Left lung (tissue), 10 donors: ENCODE measurements around the gene SERPINA5. TPM values are rescaled to one million over a fixed set of nuclear protein-coding genes. Genes with fewer than 3 reads are reported as not detected.
A peak's percentile ranks its signal among the peaks of the same experiment; 100 is the strongest.

Experiments
- ATAC-seq: fragments of 200-7000 bp; cut with Tn5 transposase; one replicate; pipeline ENCODE4 v1.9.1; 2020; ENCODE audit warnings: moderate library complexity
- DNase-seq, 4 donors: peaks; one replicate each; pipeline ENCODE4 v3.0.0-alpha.2; 2013 to 2020
- H3K27ac ChIP-seq, 2 donors: fragments of 200-600 bp; sonication (generic) in 1 of 2; one replicate each; pipeline versions ENCODE4 v1.5.0 to v1.8.0; 2020 to 2021
- H3K27me3 ChIP-seq, 2 donors: fragments of 200-600 bp; sonication (generic) in 1 of 2; one replicate each; pipeline versions ENCODE4 v1.5.0 to v1.8.0; 2020 to 2021
- H3K36me3 ChIP-seq, 2 donors: fragments of 200-600 bp; sonication (generic) in 1 of 2; one replicate each; pipeline versions ENCODE4 v1.5.0 to v1.8.0; 2020 to 2021
- H3K4me1 ChIP-seq, 2 donors: fragments of 200-600 bp; one replicate each; pipeline ENCODE4 v1.8.0; 2021
- H3K4me3 ChIP-seq, 2 donors: fragments of 200-600 bp; sonication (generic) in 1 of 2; one replicate each; pipeline versions ENCODE4 v1.5.0 to v1.8.0; 2020 to 2021; ENCODE audit warnings: mild to moderate bottlenecking in 1 of 2
- H3K9me3 ChIP-seq, 2 donors: fragments of 200-600 bp; sonication (generic) in 1 of 2; one replicate each; pipeline versions ENCODE4 v1.5.0 to v1.8.0; 2020 to 2021
- CTCF ChIP-seq, 2 donors: fragments of 200-600 bp; sonication (generic) in 1 of 2; IDR thresholded peaks; one replicate each; pipeline versions ENCODE4 v1.5.0 to v1.8.0; 2021; ENCODE audit warnings: antibody characterized with exemption in 2 of 2
- intact Hi-C, 2 donors: fragments of 100-400 bp; cut with DNase I; formaldehyde crosslinking; loops; one replicate each; pipeline versions ENCODE4 v1.11.2 to v1.14.2; 2022
- polyA plus RNA-seq, 6 donors: library from polyadenylated mRNA; unstranded; fragments of 120-200 nt; gene quantifications; one replicate each; pipeline ENCODE4 v1.2.1, GENCODE V29; 2013; ENCODE audit not compliant: insufficient read length in 6 of 6
- total RNA-seq, 2 donors: library from RNA; stranded (reverse); fragmentation: NEBNext Ultra II Directional; extraction: Animal tissue kit (Norgen Biotek cat#: 25700); gene quantifications; one replicate each; pipeline ENCODE4 v1.2.1, GENCODE V29; 2021
- donor health status: DM: no; HTN: yes; CAD: no.
- donor health status: DM: no; HTN: no; CAD: no.

Gene SERPINA5
- total and polyA plus RNA-seq, 8 donors: 0.26 to 3.2 (median 0.70) TPM

- ATAC-seq: no peak
- H3K4me1 ChIP-seq: peaks cover 6 to 8% of the 10 kb centered on the region in 2 donors
Observed at GRCh38 chr14:94598506-94598815, 17.2 kb downstream of the SERPINA5 start.

GRCh38 chr14:94598816-94599655, 17.8 kb downstream of the SERPINA5 start:
- peak overlapping the region; percentile 45 to 77 for H3K27ac ChIP-seq
- peak in 2 of 4 donors; percentile 55 to 63 for DNase-seq

More at GRCh38 chr14:94598506-94598815, 17.2 kb downstream of the SERPINA5 start:
- Histone ChIP-seq H3K9me3 (no peaks in the 10 kb centered on the region), H3K27me3 (peaks cover 0 to 3% of the 10 kb centered on the region in 2 donors), H3K36me3 (no peaks in the 10 kb centered on the region), H3K27ac (no peak overlapping the region), H3K4me3 (no peak overlapping the region)
- no peak for TF ChIP-seq CTCF (IDR thresholded peaks at IDR 0.05)
- DNase-seq: no peak
- intact Hi-C loops: no loop called here

GRCh38 chr14:94599656-94600004, 18.4 kb downstream of the SERPINA5 start:
- peak overlapping the region; percentile 43 to 77 for H3K27ac ChIP-seq
- ATAC-seq: no peak
- H3K4me1 ChIP-seq: peaks cover 6 to 8% of the 10 kb centered on the region in 2 donors

More at GRCh38 chr14:94598816-94599655, 17.8 kb downstream of the SERPINA5 start:
- intact Hi-C loops: no loop called here
- H3K36me3 ChIP-seq: no peaks in the 10 kb centered on the region
- H3K4me3 ChIP-seq: no peak overlapping the region
- peak; percentile 78 for ATAC-seq
- H3K4me1 ChIP-seq: peaks cover 6 to 8% of the 10 kb centered on the region in 2 donors
- TF ChIP-seq CTCF (IDR thresholded peaks at IDR 0.05): no peak
- peaks cover 0 to 3% of the 10 kb centered on the region in 2 donors for H3K27me3 ChIP-seq
- H3K9me3 ChIP-seq: no peaks in the 10 kb centered on the region

GRCh38 chr14:94600148-94600545, 18.9 kb downstream of the SERPINA5 start:
- H3K9me3 ChIP-seq: no peaks in the 10 kb centered on the region
- H3K27ac ChIP-seq: peak overlapping the region in 1 of 2 donors; percentile 77
- no peaks in the 10 kb centered on the region for H3K36me3 ChIP-seq
- peaks cover 6 to 8% of the 10 kb centered on the region in 2 donors for H3K4me1 ChIP-seq
- no peak for TF ChIP-seq CTCF (IDR thresholded peaks at IDR 0.05)
- no peak overlapping the region for H3K4me3 ChIP-seq
- H3K27me3 ChIP-seq: peaks cover 0 to 6% of the 10 kb centered on the region in 2 donors
- DNase-seq: no peak
- intact Hi-C loops: no loop called here
- ATAC-seq: no peak

More at GRCh38 chr14:94599656-94600004, 18.4 kb downstream of the SERPINA5 start:
- intact Hi-C loops: no loop called here
- H3K27me3 ChIP-seq: peaks cover 0 to 3% of the 10 kb centered on the region in 2 donors
- H3K36me3 ChIP-seq: no peaks in the 10 kb centered on the region
- H3K4me3 ChIP-seq: no peak overlapping the region
- no peak for DNase-seq
- H3K9me3 ChIP-seq: no peaks in the 10 kb centered on the region
- no peak for TF ChIP-seq CTCF (IDR thresholded peaks at IDR 0.05)

GRCh38 chr14:94601884-94602391, 20.7 kb downstream of the SERPINA5 start:
- TF ChIP-seq CTCF (IDR thresholded peaks at IDR 0.05): no peak
- Histone ChIP-seq H3K4me1 (peaks cover 6 to 8% of the 10 kb centered on the region in 2 donors), H3K27me3 (peaks cover 0 to 4% of the 10 kb centered on the region in 2 donors), H3K27ac (peak overlapping the region in 1 of 2 donors; percentile 55), H3K36me3 (no peaks in the 10 kb centered on the region), H3K4me3 (no peak overlapping the region), H3K9me3 (no peaks in the 10 kb centered on the region)
- DNase-seq: peak in 2 of 4 donors; percentile 59 to 75
- intact Hi-C loops: no loop called here
- peak; percentile 68 for ATAC-seq
